MCF 10A (cell line): ENCODE data around the gene CDK15. TPM values are rescaled to one million over a fixed set of nuclear protein-coding genes. Genes with fewer than 3 reads are reported as not detected.

Experiments
- BruUV-seq: library from RNA; stranded (reverse); fragments of 400-500 nt; replicated peaks from 2 replicates; lab custom pipeline; 2021; lab: Mats Ljungman, UMichigan
- CTCF ChIA-PET: fragments of 300-600 bp; sonication (Branson Sonifier 250); formaldehyde crosslinking; extraction: SDS; loops from one replicate; lab custom pipeline; 2021; ENCODE audit warnings: antibody characterized with exemption, inconsistent platforms; lab: Yijun Ruan, JAX
- POLR2A ChIA-PET: fragments of 300-600, 350-650 bp; sonication (Branson Sonifier 250); formaldehyde crosslinking; extraction: SDS; loops from one replicate; lab custom pipeline; 2020; ENCODE audit warnings: antibody characterized with exemption, inconsistent platforms; lab: Yijun Ruan, JAX
- DNase-seq: peaks from one replicate; pipeline ENCODE4 v3.0.0-alpha.2; 2018; ENCODE audit not compliant: unreplicated experiment
- H3K27ac Mint-ChIP-seq: one replicate; pipeline ENCODE4 v1.8.0; 2022; ENCODE audit warnings: mild to moderate bottlenecking, low read depth, mixed read lengths; ENCODE audit not compliant: unreplicated experiment
- H3K27me3 Mint-ChIP-seq: one replicate; pipeline ENCODE4 v1.8.0; 2022; ENCODE audit warnings: mixed read lengths; ENCODE audit not compliant: insufficient read depth, unreplicated experiment
- H3K36me3 Mint-ChIP-seq: one replicate; pipeline ENCODE4 v1.8.0; 2022; ENCODE audit warnings: mild to moderate bottlenecking, moderate library complexity, mixed read lengths; ENCODE audit not compliant: insufficient read depth, unreplicated experiment
- H3K4me1 Mint-ChIP-seq: one replicate; pipeline ENCODE4 v1.8.0; 2022; ENCODE audit warnings: mixed read lengths; ENCODE audit not compliant: insufficient read depth, unreplicated experiment
- H3K4me3 Mint-ChIP-seq: one replicate; pipeline ENCODE4 v1.8.0; 2022; ENCODE audit warnings: mild to moderate bottlenecking, moderate library complexity, mixed read lengths; ENCODE audit not compliant: unreplicated experiment
- H3K9me3 Mint-ChIP-seq: one replicate; pipeline ENCODE4 v1.8.0; 2022; ENCODE audit warnings: mixed read lengths; ENCODE audit not compliant: unreplicated experiment
- intact Hi-C: fragments of 100-400 bp; cut with micrococcal nuclease; formaldehyde crosslinking; loops from 2 replicates; pipeline ENCODE4 v1.14.1; 2022
- total RNA-seq: library from RNA; stranded (reverse); gene quantifications from 2 replicates; pipeline ENCODE4 v1.2.3, GENCODE V29; 2022
- TF ChIP-seq, protein P1 (sequence below): fragments of 200-600 bp; IDR thresholded peaks from one replicate; pipeline ENCODE4 v1.8.0; 2022; ENCODE audit warnings: antibody characterized with exemption, mild to moderate bottlenecking; ENCODE audit not compliant: unreplicated experiment

The CDK15 gene
- total RNA-seq, 1 experiment from 2014 or later = not detected

DNA sequence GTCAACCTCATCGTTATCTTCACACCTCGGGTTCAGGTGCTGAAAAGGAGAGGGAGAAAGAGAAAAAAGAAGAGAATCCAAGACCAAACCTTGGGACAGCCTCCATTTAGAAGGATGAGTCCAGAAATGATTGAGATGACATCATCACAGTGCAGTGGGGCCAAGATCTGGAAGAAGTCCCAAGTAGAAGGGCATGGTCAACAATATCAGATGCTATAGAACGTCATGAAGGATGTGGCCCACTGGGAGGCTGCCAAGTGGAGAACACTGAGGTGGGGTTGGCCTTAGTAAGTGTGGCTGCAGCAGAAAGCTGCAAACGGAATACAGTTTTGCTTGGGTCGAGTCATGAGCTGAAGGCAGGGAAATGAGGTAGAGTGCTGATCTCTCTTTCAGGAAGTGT is 136.2 kb downstream of the CDK15 start:
- intact Hi-C loops = no loop called here
- TF ChIP-seq, protein P1, sequence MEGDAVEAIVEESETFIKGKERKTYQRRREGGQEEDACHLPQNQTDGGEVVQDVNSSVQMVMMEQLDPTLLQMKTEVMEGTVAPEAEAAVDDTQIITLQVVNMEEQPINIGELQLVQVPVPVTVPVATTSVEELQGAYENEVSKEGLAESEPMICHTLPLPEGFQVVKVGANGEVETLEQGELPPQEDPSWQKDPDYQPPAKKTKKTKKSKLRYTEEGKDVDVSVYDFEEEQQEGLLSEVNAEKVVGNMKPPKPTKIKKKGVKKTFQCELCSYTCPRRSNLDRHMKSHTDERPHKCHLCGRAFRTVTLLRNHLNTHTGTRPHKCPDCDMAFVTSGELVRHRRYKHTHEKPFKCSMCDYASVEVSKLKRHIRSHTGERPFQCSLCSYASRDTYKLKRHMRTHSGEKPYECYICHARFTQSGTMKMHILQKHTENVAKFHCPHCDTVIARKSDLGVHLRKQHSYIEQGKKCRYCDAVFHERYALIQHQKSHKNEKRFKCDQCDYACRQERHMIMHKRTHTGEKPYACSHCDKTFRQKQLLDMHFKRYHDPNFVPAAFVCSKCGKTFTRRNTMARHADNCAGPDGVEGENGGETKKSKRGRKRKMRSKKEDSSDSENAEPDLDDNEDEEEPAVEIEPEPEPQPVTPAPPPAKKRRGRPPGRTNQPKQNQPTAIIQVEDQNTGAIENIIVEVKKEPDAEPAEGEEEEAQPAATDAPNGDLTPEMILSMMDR = no peak
- no peak for DNase-seq
- Mint-ChIP-seq H3K4me1 (no peaks in the 10 kb centered on the region), H3K4me3 (no peak overlapping the region), H3K36me3 (no peaks in the 10 kb centered on the region), H3K27me3 (peaks cover 11% of the 10 kb centered on the region), H3K9me3 (no peaks in the 10 kb centered on the region), H3K27ac (no peak overlapping the region)
- ChIA-PET POLR2A (no interaction called here), CTCF (no interaction called here)
- no TSS peak for BruUV-seq

Other genes starting within 250 kb of the CDK15 start
- 25.2 and 27.0 TPM in 2 replicates for gene TMEM237, start 163.0 kb upstream of the CDK15 start, total RNA-seq
- 0.29 TPM in 1 of 2 replicates, not detected in the other for gene MPP4, start 107.9 kb upstream of the CDK15 start, total RNA-seq
- gene ALS2, start 25.6 kb upstream of the CDK15 start, total RNA-seq = 14.6 and 20.7 TPM in 2 replicates
- 1.1 and 1.8 TPM in 2 replicates for gene FZD7, start 227.3 kb downstream of the CDK15 start, total RNA-seq